ENCODE data around the gene ATAD2B.

DNA sequence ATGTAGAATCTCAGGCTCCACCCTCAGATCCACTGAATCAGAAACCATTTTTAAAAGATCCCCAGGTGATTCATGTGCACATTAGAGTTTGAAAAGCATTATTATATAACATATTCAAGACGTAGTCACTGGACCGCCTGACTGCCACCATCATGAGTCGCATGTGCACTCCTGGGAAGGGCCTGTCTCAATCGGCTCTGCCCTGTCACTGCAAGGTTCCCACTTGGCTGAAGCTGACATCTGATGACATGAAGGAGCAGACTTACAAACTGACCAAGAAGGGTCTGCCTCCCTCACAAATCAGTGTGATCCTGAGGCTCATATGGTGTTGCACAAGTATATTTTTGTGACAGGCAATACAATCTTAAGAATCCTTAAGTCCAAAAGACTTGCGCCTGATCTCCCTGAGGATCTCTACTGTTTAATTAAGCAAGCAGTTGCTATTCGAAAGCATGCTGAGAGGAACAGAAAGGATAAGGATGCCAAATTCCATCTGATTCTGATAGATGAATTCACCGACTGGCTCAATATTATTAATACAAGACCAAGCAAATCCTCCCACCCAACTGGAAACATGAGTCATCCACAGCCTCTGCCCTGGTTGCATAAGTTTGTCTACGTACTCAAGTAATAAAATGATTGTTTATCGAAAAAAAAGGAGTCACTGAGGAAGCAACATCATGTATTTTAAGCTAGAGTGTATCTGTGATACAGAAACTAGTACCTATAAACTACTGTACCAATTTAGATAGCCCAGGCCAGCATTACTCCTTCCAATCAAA, 26.2 kb downstream of the ATAD2B start:
- TF ChIP-seq, protein P1, sequence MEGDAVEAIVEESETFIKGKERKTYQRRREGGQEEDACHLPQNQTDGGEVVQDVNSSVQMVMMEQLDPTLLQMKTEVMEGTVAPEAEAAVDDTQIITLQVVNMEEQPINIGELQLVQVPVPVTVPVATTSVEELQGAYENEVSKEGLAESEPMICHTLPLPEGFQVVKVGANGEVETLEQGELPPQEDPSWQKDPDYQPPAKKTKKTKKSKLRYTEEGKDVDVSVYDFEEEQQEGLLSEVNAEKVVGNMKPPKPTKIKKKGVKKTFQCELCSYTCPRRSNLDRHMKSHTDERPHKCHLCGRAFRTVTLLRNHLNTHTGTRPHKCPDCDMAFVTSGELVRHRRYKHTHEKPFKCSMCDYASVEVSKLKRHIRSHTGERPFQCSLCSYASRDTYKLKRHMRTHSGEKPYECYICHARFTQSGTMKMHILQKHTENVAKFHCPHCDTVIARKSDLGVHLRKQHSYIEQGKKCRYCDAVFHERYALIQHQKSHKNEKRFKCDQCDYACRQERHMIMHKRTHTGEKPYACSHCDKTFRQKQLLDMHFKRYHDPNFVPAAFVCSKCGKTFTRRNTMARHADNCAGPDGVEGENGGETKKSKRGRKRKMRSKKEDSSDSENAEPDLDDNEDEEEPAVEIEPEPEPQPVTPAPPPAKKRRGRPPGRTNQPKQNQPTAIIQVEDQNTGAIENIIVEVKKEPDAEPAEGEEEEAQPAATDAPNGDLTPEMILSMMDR (IDR thresholded peaks at IDR 0.05), result no peak
- TF ChIP-seq POLR2AphosphoS5 (IDR thresholded peaks at IDR 0.05) (no peak), POLR2A (IDR thresholded peaks at IDR 0.05) (no peak), EP300 (IDR thresholded peaks at IDR 0.05) (no peak)

Data from sigmoid colon (tissue), 4 donors.